GM21381 (cell line): ENCODE measurements around the gene AKNA.

Experiments
- ATAC-seq: cut with Tn5 transposase; IDR thresholded peaks from one replicate; pipeline ENCODE4 v1.9.1; 2021; ENCODE audit warnings: mild to moderate bottlenecking, moderate library complexity; ENCODE audit not compliant: unreplicated experiment

Gene AKNA

DNA sequence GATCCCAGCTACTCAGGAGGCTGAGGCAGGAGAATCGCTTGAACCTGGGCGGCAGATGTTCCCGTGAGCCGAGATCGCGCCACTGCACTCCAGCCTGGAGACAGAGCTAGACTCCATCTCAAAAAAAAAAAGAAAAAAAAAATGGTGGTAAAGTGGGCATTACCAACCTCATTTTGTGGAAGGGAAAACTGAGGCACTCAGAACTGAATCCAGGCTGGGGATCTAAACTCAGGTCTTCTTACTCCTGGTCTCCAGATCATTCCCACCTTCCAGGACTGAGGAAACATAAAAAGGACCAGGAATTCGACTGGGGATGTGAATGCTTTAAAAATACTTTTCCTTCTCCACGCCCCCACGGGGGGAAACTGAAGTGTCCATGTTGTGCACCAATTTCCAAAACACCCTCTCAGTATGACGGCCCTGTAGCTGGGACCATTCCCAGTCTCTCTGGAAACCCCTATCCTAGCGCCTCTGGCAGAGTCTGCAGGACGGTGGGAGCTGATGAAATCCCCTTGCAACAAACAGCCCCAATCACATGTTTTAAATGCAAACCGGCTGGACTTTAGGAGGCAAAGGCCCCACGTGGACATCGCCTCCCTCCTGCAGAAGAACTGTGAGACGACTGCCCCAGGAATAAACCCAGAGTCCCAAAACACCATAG is 8.9 kb upstream of the AKNA start:
- no peak for ATAC-seq

DNA sequence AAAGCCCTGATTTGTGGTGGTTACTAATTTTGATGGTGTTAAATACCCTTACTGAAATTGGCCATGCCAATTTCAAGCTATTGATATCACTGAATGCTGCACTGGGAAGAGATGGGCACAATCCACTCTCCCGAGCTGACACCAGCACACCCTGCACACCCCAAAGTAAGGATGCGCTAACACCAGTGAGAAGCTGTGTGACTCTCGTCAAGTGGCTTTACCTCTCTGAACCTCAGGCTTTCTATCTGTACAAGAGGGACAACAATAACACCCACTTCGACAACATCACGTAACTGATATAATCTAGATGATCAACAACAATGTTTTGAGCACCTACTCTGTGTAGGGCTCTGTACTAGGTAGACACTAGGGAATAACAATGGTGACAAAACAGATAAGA is 8.0 kb upstream of the AKNA start:
- no peak for ATAC-seq

- no peak for ATAC-seq
These were observed 7.5 kb upstream of the AKNA start for GRCh38 chr9:114395334-114395617.

DNA sequence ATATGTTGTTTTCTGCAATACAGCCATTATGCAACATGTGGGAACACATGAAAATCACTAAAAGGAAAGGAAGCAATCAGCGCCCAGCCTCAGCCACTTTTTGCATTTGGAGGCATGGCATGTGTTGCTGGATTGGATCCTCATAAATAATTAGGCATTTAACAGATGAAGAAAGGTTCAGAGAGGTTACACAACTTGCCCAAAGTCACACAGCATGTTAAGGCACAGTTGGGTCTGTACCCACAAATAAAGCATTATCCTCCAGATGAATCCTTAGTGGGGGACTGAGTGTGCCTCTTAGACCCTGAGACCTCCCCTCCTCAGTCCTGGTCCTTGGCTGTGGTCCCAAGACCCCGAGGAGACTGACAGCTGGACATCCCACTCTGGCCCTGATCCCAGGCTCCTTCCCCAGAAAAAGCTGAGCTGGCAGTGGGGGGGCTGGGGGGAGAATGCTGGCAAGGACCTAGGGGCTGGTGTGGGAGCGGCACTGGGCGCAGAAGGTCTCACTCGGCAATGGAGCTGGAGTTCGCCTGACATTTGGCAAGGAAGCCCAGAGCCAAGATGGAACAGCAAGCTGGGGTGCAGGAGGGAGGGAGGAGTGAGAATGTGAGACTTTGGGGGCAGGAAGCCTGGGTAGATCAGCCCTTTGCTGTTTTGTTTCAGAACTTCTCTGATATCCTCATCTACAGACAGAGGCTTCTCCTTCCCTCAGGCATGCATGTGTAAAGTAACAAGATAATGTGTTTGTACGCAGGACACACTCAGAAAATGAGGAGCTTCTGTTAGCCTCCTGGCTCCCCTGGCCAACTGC is 6.9 kb upstream of the AKNA start:
- ATAC-seq: no peak

- no peak for ATAC-seq
These were observed 4.9 kb upstream of the AKNA start for GRCh38 chr9:114392749-114393112.

- ATAC-seq: no peak
These were observed 3.2 kb upstream of the AKNA start for GRCh38 chr9:114390952-114391351.

- no peak for ATAC-seq
These were observed 2.0 kb upstream of the AKNA start for GRCh38 chr9:114389612-114390368.

- ATAC-seq: no peak
These were observed 1.1 kb upstream of the AKNA start for GRCh38 chr9:114388764-114389375.

GRCh38 chr9:114388357-114388682 is 538 bp upstream of the AKNA start:
- ATAC-seq: no peak

- ATAC-seq: no peak
These were observed 699 bp downstream of the AKNA start for GRCh38 chr9:114386886-114387679.

- ATAC-seq: no peak
These were observed 1.4 kb downstream of the AKNA start for GRCh38 chr9:114386361-114386885.

GRCh38 chr9:114385397-114386181 is 2.2 kb downstream of the AKNA start:
- ATAC-seq: peak; percentile 82

- no peak for ATAC-seq
These were observed 2.9 kb downstream of the AKNA start for GRCh38 chr9:114384836-114385396.

DNA sequence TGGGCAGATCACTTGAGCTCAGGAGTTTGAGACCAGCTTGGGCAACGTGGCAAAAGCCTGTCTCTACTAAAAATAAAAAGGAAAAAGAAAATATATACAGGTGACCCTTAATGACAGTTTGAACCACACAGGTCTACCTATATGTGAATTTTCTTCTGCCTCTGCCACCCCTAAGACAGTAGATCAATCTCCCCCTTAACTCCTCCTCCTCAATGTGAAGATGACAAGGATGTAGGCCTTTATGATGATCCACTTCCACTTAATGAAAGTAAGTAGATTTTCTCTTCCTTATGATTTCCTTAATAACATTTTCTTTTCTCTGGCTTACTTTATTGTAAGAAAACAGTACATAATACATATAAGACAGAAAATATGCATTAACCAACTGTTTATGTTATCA is 3.4 kb downstream of the AKNA start:
- no peak for ATAC-seq

- ATAC-seq: no peak
These were observed 4.1 kb downstream of the AKNA start for GRCh38 chr9:114383521-114384231.

- ATAC-seq: no peak
These were observed 4.9 kb downstream of the AKNA start for GRCh38 chr9:114382699-114383520.

DNA sequence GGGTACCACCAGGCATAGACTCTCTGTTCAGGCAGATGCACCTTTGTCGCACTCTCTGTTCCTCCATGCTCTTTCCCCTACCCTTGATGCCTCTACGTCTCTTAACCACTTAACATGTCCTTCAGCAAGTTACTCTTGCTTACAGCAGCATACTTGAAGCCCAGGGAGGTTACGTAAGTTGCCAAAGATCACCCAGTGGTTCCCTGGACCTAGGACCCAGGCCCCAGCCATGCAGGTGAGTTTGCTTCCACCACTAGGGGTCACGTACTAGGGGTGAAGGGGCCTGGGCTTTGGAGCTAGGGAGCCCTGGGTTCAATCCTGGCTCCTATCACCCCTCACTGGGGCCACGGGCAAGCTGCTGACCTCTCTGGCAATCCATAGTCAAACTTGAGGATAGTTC is 8.9 kb downstream of the AKNA start:
- no peak for ATAC-seq

DNA sequence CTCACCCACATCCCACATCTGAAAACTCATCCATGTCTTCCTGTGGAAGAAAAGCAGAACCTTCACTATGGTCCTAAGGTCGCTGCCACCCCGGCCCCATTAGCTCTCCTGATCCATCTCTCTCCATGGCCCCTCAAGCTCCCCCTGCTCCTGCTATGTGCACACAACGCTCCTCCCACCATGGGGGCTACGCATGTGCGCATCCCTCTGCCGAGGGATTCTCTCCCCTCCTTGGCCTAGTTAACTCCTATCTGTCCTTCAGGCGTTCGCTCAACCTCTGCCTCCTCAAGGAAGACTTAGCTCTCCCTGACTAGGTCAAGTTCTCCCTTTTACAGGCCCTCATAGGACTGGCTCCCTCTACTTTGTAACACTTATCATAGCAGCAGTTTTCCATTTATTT is 9.8 kb downstream of the AKNA start:
- no peak for ATAC-seq
